Body of pancreas (tissue), 4 donors: ENCODE measurements around the gene ABTB1. TPM values are rescaled to one million over a fixed set of nuclear protein-coding genes. Genes with fewer than 3 reads are reported as not detected.

Experiments
- ATAC-seq: fragments of 150-250 bp; one replicate; pipeline ENCODE4 v1.9.1; 2016
- DNase-seq, 4 donors: peaks; one replicate each; pipeline ENCODE4 v3.0.0-alpha.2; 2019
- H3K27ac ChIP-seq, 4 donors: fragments of 200-600 bp; sonication (generic); 1 replicate in 3 of 4; 2 replicates in 1 of 4; pipeline versions ENCODE4 v1.5.1 to v1.6.1; 2016 to 2019; ENCODE audit warnings: mild to moderate bottlenecking in 1 of 4, mixed read lengths in 1 of 4, moderate library complexity in 1 of 4
- H3K27me3 ChIP-seq, 2 donors: fragments of 200-600 bp; sonication (generic); one replicate each; pipeline ENCODE4 v1.6.0; 2016; ENCODE audit warnings: mild to moderate bottlenecking in 1 of 2
- H3K36me3 ChIP-seq, 2 donors: fragments of 200-600 bp; sonication (generic); replicated peaks in 1 of 2; 2 replicates each; pipeline ENCODE4 v1.5.1; 2016; ENCODE audit warnings: low read depth in 2 of 2; ENCODE audit not compliant: insufficient read depth in 1 of 2
- H3K4me1 ChIP-seq: fragments of 200-600 bp; sonication (generic); one replicate; pipeline ENCODE4 v1.6.0; 2016
- H3K4me3 ChIP-seq, 2 donors: fragments of 200-600 bp; sonication (generic); 1 replicate in 1 of 2; 2 replicates in 1 of 2; pipeline ENCODE4 v1.5.1; 2016 to 2019
- H3K9me3 ChIP-seq, 3 donors: fragments of 200-600 bp; sonication (generic); 1 replicate in 2 of 3; 2 replicates in 1 of 3; pipeline ENCODE4 v1.5.1; 2016
- POLR2A ChIP-seq, 3 donors: fragments of 450-650 bp; IDR thresholded peaks; one replicate each; pipeline ENCODE4 v1.6.1; 2016; ENCODE audit warnings: antibody characterized with exemption in 3 of 3, mild to moderate bottlenecking in 2 of 3
- WGBS, 2 donors: methylation state at CpG; one replicate each; pipeline ENCODE4 v1.1.5; 2017; 5-methylcytosine and 5-hydroxymethylcytosine counted together
- intact Hi-C: fragments of 100-400 bp; cut with DNase I; formaldehyde crosslinking; loops from one replicate; pipeline ENCODE4 v1.15.1; 2023
- total RNA-seq, 2 donors: library from RNA; depleted of rRNA; stranded (reverse); fragments of >200 nt; gene quantifications; one replicate each; pipeline ENCODE4 v1.1.0, GENCODE V29; 2016
- TF ChIP-seq, protein P1 (sequence below), 7 experiments: fragments of 450-650 bp in 4 of 7; fragments of 200-600 bp in 3 of 7; sonication (generic) in 3 of 7; IDR thresholded peaks; one replicate each; pipeline ENCODE4 v1.5.1; 2016 to 2019; ENCODE audit warnings: antibody characterized with exemption in 7 of 7

The ABTB1 gene
- total RNA-seq, 2 donors from 2014 or later = 21.4 to 34.0 TPM

DNA sequence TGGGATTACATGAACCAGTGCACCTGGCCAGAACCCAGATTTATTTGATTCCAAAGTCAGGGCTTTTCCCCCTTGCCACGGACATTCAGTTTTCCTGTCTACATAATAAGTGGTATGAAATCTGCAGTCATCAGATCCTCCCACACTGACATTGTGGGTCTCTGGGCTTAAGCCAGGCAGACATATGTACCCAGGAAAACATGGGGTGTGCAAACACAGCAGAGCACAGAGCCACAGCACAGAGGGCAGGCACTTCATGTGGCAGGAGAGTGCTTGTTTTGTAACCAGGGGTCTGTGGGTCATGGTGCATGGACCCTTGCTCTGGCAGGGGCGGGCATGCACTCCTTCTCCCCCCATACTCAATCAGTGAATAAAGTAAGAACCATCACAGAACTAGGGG is 6.1 kb upstream of the ABTB1 start:
- no peak for TF ChIP-seq POLR2A (IDR thresholded peaks at IDR 0.05)
- TF ChIP-seq, protein P1, sequence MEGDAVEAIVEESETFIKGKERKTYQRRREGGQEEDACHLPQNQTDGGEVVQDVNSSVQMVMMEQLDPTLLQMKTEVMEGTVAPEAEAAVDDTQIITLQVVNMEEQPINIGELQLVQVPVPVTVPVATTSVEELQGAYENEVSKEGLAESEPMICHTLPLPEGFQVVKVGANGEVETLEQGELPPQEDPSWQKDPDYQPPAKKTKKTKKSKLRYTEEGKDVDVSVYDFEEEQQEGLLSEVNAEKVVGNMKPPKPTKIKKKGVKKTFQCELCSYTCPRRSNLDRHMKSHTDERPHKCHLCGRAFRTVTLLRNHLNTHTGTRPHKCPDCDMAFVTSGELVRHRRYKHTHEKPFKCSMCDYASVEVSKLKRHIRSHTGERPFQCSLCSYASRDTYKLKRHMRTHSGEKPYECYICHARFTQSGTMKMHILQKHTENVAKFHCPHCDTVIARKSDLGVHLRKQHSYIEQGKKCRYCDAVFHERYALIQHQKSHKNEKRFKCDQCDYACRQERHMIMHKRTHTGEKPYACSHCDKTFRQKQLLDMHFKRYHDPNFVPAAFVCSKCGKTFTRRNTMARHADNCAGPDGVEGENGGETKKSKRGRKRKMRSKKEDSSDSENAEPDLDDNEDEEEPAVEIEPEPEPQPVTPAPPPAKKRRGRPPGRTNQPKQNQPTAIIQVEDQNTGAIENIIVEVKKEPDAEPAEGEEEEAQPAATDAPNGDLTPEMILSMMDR (IDR thresholded peaks at IDR 0.05) = no peak
- no peaks in the 10 kb centered on the region for H3K9me3 ChIP-seq
- intact Hi-C loops = no loop called here
- H3K4me3 ChIP-seq = no peak overlapping the region
- DNase-seq = no peak
- WGBS, 2 donors = 59 to 85% methylated on average over 2 of the region's 2 CpGs
- peaks cover 5% of the 10 kb centered on the region for H3K4me1 ChIP-seq
- H3K36me3 ChIP-seq = no peaks in the 10 kb centered on the region
- no peak overlapping the region for H3K27ac ChIP-seq
- no peaks in the 10 kb centered on the region for H3K27me3 ChIP-seq
- ATAC-seq = no peak

DNA sequence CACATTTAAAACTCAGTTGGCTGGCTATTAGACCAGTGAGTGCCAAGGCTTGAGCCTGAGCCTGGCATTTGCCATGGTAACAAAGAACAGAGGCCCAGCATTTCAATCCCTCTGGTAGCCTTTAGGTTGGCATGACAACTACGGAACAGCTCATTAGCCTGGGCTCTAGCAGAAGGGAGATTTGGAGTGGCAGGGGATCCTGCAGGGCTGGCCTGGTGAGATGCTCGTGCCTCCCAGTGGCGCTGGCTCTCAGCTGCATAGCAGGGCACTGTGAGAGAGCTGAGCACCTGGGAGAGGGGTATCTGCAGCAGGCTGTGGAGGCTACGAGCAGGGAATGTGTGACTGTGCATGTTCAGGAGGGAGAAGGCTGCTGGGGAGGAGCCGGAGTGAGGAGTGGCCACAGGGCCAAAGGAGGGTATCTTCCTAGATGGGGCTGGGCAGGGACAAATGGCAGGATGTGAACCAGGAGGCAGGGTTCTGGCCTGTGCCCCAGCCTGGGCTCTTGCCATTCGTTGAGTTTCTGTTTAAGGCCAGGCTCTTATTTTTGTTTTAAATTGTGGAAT is 5.6 kb upstream of the ABTB1 start:
- WGBS, 2 donors = 77 to 87% methylated on average over 4 to 6 of the region's 6 CpGs
- H3K4me1 ChIP-seq = peaks cover 10% of the 10 kb centered on the region
- intact Hi-C loops = no loop called here
- ATAC-seq (no peak), DNase-seq (no peak)
- no peaks in the 10 kb centered on the region for H3K27me3 ChIP-seq
- no peaks in the 10 kb centered on the region for H3K9me3 ChIP-seq
- H3K27ac ChIP-seq = no peak overlapping the region
- H3K4me3 ChIP-seq = no peak overlapping the region
- TF ChIP-seq, protein P1 (IDR thresholded peaks at IDR 0.05) = no peak
- TF ChIP-seq POLR2A (IDR thresholded peaks at IDR 0.05) = no peak
- H3K36me3 ChIP-seq = no peaks in the 10 kb centered on the region

DNA sequence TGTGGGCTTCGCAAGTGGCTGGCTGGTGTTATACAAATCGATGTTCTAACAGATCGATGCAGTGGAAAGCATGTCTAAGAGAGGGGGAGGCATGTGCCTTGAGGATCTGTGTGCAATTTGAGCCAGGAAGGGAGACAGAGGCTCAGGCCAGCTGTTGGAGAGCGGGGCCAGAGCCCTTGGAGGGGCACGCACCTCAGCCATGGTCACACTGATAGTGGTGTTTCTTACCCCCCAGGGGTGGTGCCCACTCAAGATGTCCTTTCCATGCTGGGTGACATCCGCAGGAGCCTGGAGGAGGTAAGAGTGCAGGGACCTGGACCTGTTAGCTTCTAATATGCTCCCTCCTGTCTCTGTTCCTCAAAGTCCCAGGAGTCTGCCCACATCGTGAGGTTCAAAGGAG is 3.8 kb upstream of the ABTB1 start:
- intact Hi-C loops = no loop called here
- no peak for TF ChIP-seq POLR2A (IDR thresholded peaks at IDR 0.05)
- TF ChIP-seq, protein P1 (IDR thresholded peaks at IDR 0.05) = no peak
- no peak overlapping the region for H3K27ac ChIP-seq

DNA sequence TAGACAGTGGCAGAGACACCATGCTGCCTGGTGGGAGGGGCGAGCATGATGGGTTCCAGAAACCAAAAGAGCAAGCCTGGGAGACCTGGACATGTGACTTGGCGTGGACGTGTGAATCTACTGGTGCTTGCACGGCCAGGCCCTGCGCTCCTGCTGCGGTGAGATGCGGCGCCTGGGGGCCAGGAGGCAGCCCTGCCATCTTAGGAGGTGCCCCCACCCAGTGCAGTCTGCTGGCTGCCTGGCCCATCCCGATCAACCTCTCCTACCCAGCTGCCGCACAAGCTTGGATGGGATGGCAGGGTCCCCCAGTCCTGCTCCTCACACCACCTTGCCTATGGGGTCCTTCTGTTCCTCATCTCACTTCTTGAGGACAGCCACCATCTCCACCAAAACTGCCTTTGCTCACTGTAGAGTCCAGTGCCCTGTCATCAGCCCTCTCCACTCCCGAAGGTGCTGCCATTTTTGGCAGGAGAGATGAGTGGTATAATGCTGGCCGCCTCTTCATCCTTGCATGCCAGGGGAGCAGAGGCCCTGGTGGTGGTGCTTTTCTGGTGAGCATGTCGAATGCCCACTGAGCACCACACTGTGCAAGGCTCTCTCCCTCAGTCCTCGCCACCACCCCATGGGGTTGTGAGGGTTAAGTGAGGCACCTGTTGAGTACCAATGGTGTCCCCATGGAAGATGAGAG is 3.1 kb upstream of the ABTB1 start:
- WGBS, 2 donors = 86 to 89% methylated on average over 7 to 13 of the region's 14 CpGs
- DNase-seq (no peak), ATAC-seq (no peak)
- Histone ChIP-seq H3K36me3 (no peaks in the 10 kb centered on the region), H3K27ac (no peak overlapping the region), H3K4me3 (no peak overlapping the region), H3K27me3 (no peaks in the 10 kb centered on the region), H3K4me1 (peaks cover 22% of the 10 kb centered on the region), H3K9me3 (no peaks in the 10 kb centered on the region)
- TF ChIP-seq, protein P1 (IDR thresholded peaks at IDR 0.05) = no peak
- no peak for TF ChIP-seq POLR2A (IDR thresholded peaks at IDR 0.05)
- intact Hi-C loops = no loop called here

More for the DNA sequence above, 3.8 kb upstream of the ABTB1 start:
- no peak for ATAC-seq
- Histone ChIP-seq H3K36me3 (no peaks in the 10 kb centered on the region), H3K4me3 (no peak overlapping the region), H3K4me1 (peaks cover 19% of the 10 kb centered on the region), H3K9me3 (no peaks in the 10 kb centered on the region), H3K27me3 (no peaks in the 10 kb centered on the region)
- no peak for DNase-seq
- WGBS, 2 donors = 79 to 90% methylated on average over 5 to 7 of the region's 7 CpGs

DNA sequence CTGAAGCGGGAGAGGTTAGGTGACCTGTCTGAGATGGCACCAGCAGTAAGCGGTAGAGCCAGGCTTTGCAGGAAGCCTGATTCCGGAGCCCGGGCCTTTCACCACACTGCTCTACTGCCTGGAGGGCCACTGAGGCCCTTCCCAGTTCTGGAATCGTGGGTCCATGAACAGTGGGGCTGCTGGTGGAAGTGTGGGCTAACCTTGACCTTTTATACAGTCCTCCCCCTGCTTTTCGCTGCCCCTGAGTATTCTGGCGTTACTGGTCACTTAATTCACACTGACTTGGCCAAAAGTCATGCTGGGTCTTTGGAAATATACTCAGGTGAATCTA is 2.6 kb upstream of the ABTB1 start:
- Histone ChIP-seq H3K36me3 (no peaks in the 10 kb centered on the region), H3K27me3 (no peaks in the 10 kb centered on the region), H3K27ac (no peak overlapping the region), H3K9me3 (no peaks in the 10 kb centered on the region), H3K4me1 (peaks cover 22% of the 10 kb centered on the region), H3K4me3 (no peak overlapping the region)
- TF ChIP-seq, protein P1 (IDR thresholded peaks at IDR 0.05) = no peak
- no peak for TF ChIP-seq POLR2A (IDR thresholded peaks at IDR 0.05)
- intact Hi-C loops = no loop called here
- DNase-seq = no peak
- ATAC-seq = no peak
- 76 to 90% methylated on average over 3 to 7 of the region's 7 CpGs for WGBS, 2 donors
